LNCaP clone FGC (cell line): Measurements from ENCODE around the gene AGRN.

Experiments used
- DNase-seq: peaks from one replicate; pipeline ENCODE4 v3.0.0-alpha.2; 2011; ENCODE audit warnings: low read depth
- H3K4me3 ChIP-seq: 2 replicates; pipeline ENCODE4 v1.5.1; 2011; ENCODE audit warnings: mild to moderate bottlenecking, low read depth, low read length, control low read depth
- CTCF ChIP-seq: IDR thresholded peaks from 2 replicates; pipeline ENCODE4 v1.5.1; 2012; ENCODE audit warnings: mild to moderate bottlenecking; ENCODE audit not compliant: control insufficient read depth, insufficient read depth; ENCODE audit errors: extremely low read depth

Gene AGRN

GRCh38 chr1:978835-979743 lies 40.8 kb upstream of the AGRN start:
- no peak for TF ChIP-seq CTCF
- H3K4me3 ChIP-seq = no peak overlapping the region
- DNase-seq = no peak

- H3K4me3 ChIP-seq = no peak overlapping the region
- TF ChIP-seq CTCF = no peak
- no peak for DNase-seq
Observed at GRCh38 chr1:979744-980072, 40.2 kb upstream of the AGRN start.

GRCh38 chr1:980137-980571 lies 39.8 kb upstream of the AGRN start:
- no peak for TF ChIP-seq CTCF
- H3K4me3 ChIP-seq = no peak overlapping the region
- DNase-seq = no peak

- no peak for TF ChIP-seq CTCF
- no peak for DNase-seq
- H3K4me3 ChIP-seq = no peak overlapping the region
Observed at GRCh38 chr1:980602-981395, 39.1 kb upstream of the AGRN start.

GRCh38 chr1:981491-981954 lies 38.4 kb upstream of the AGRN start:
- DNase-seq = no peak
- TF ChIP-seq CTCF = no peak
- H3K4me3 ChIP-seq = no peak overlapping the region

GRCh38 chr1:981955-982558 lies 37.9 kb upstream of the AGRN start, which contains the start of gene PERM1:
TSS of gene PERM1 (minus strand) at chr1:982093. CDS start at chr1:981029, 1,064 bp downstream.
- H3K4me3 ChIP-seq = no peak within 1 kb of the TSS
- no peak for DNase-seq
- no peak for TF ChIP-seq CTCF
